Astrocyte (in vitro differentiated cells and primary cell): Measurements from ENCODE around the gene WASF2. TPM values are rescaled to one million over a fixed set of nuclear protein-coding genes. Genes with fewer than 3 reads are reported as not detected.
A peak's percentile ranks its signal among the peaks of the same experiment; 100 is the strongest.

Source experiments
- DNase-seq: peaks from one replicate; pipeline ENCODE4 v3.0.0-alpha.2; 2010; ENCODE audit warnings: low read depth
- FAIRE-seq: peaks from 2 replicates; lab custom pipeline; 2011; peaks lifted over from hg19 to GRCh38; lab: Jason Lieb, UNC
- H2AFZ ChIP-seq: 2 replicates; pipeline ENCODE4 v1.6.0; 2012; ENCODE audit warnings: low read depth, low read length, inconsistent platforms
- H3K27ac ChIP-seq: 2 replicates; pipeline ENCODE4 v1.5.1; 2011; ENCODE audit warnings: low read depth, low read length, inconsistent platforms
- H3K27me3 ChIP-seq: 2 replicates; pipeline ENCODE4 v1.6.0; 2011; ENCODE audit warnings: low read length, inconsistent platforms; ENCODE audit not compliant: insufficient read depth
- H3K36me3 ChIP-seq: 2 replicates; pipeline ENCODE4 v1.5.1; 2011; ENCODE audit warnings: low read length, inconsistent platforms; ENCODE audit not compliant: insufficient read depth
- H3K4me1 ChIP-seq: 2 replicates; pipeline ENCODE4 v1.5.1; 2011; ENCODE audit warnings: low read length, inconsistent platforms; ENCODE audit not compliant: insufficient read depth
- H3K4me2 ChIP-seq: 2 replicates; pipeline ENCODE4 v1.6.0; 2012; ENCODE audit warnings: low read length, inconsistent platforms
- H3K4me3 ChIP-seq: 2 replicates; pipeline ENCODE4 v1.5.1; 2011; ENCODE audit warnings: low read depth, mild to moderate bottlenecking, low read length, inconsistent platforms; ENCODE audit not compliant: insufficient read depth
- H3K79me2 ChIP-seq: 2 replicates; pipeline ENCODE4 v1.6.0; 2012; ENCODE audit warnings: mild to moderate bottlenecking, low read length, inconsistent platforms; ENCODE audit not compliant: insufficient read depth
- H3K9ac ChIP-seq: 2 replicates; pipeline ENCODE4 v1.6.0; 2012; ENCODE audit warnings: mild to moderate bottlenecking, low read length, inconsistent platforms
- H3K9me3 ChIP-seq: 2 replicates; pipeline ENCODE4 v1.5.1; 2012; ENCODE audit warnings: low read depth, mild to moderate bottlenecking, low read length, inconsistent platforms; ENCODE audit not compliant: insufficient read depth
- H4K20me1 ChIP-seq: 2 replicates; pipeline ENCODE4 v1.6.0; 2012; ENCODE audit warnings: low read length, inconsistent platforms; ENCODE audit not compliant: insufficient read depth
- H3K27ac Mint-ChIP-seq: one replicate; pipeline ENCODE4 v1.8.0; 2021; ENCODE audit warnings: mild to moderate bottlenecking, mixed read lengths; ENCODE audit not compliant: unreplicated experiment
- H3K27me3 Mint-ChIP-seq: one replicate; pipeline ENCODE4 v1.8.0; 2021; ENCODE audit warnings: low read depth, mixed read lengths; ENCODE audit not compliant: unreplicated experiment
- H3K36me3 Mint-ChIP-seq: one replicate; pipeline ENCODE4 v1.8.0; 2021; ENCODE audit warnings: low read depth, mixed read lengths; ENCODE audit not compliant: unreplicated experiment
- H3K4me1 Mint-ChIP-seq: one replicate; pipeline ENCODE4 v1.8.0; 2021; ENCODE audit warnings: low read depth, mixed read lengths; ENCODE audit not compliant: unreplicated experiment
- H3K4me3 Mint-ChIP-seq: one replicate; pipeline ENCODE4 v1.8.0; 2021; ENCODE audit warnings: mild to moderate bottlenecking, moderate library complexity, mixed read lengths; ENCODE audit not compliant: unreplicated experiment
- H3K9me3 Mint-ChIP-seq: one replicate; pipeline ENCODE4 v1.8.0; 2021; ENCODE audit warnings: mild to moderate bottlenecking, mixed read lengths; ENCODE audit not compliant: unreplicated experiment
- CTCF ChIP-seq: IDR thresholded peaks from 2 replicates; pipeline ENCODE4 v1.5.1; 2011; ENCODE audit warnings: low read depth, mild to moderate bottlenecking, inconsistent platforms, low read length, moderate library complexity; ENCODE audit not compliant: insufficient read depth
- EZH2 ChIP-seq: IDR thresholded peaks from 2 replicates; pipeline ENCODE4 v1.6.1; 2012; ENCODE audit warnings: mild to moderate bottlenecking, low read length, inconsistent platforms; ENCODE audit not compliant: insufficient read depth
- total RNA-seq: library from RNA; stranded (reverse); gene quantifications from 2 replicates; pipeline ENCODE4 v1.2.1, GENCODE V29; 2021

The WASF2 gene
- total RNA-seq, 1 donor from 2014 or later, result 86.9 TPM

- peak overlapping the region; percentile 93 for H3K4me2 ChIP-seq
- H3K4me1 ChIP-seq, result peaks cover 26% of the 10 kb centered on the region
- H3K9me3 Mint-ChIP-seq, result no peaks in the 10 kb centered on the region
- H3K36me3 ChIP-seq, result no peaks in the 10 kb centered on the region
- peaks cover 7% of the 10 kb centered on the region for H3K4me1 Mint-ChIP-seq
- peak overlapping the region; percentile 75 for H2AFZ ChIP-seq
- H3K4me3 Mint-ChIP-seq, result peak overlapping the region; percentile 83
- H3K9ac ChIP-seq, result peak overlapping the region; percentile 89
- no peaks in the 10 kb centered on the region for H3K9me3 ChIP-seq
- no peak for FAIRE-seq
- H3K27ac Mint-ChIP-seq, result no peak overlapping the region
- H3K27ac ChIP-seq, result peak overlapping the region; percentile 84
- peaks cover 5% of the 10 kb centered on the region for H4K20me1 ChIP-seq
- TF ChIP-seq CTCF (no peak), EZH2 (no peak)
- H3K36me3 Mint-ChIP-seq, result no peaks in the 10 kb centered on the region
- no peak for DNase-seq
- H3K79me2 ChIP-seq, result no peaks in the 10 kb centered on the region
- peaks cover 5% of the 10 kb centered on the region for H3K27me3 ChIP-seq
- H3K4me3 ChIP-seq, result peak overlapping the region; percentile 72
- peaks cover 33% of the 10 kb centered on the region for H3K27me3 Mint-ChIP-seq
Observed at GRCh38 chr1:27392778-27393635, 97.0 kb downstream of the WASF2 start.

GRCh38 chr1:27392096-27392777 lies 97.7 kb downstream of the WASF2 start, which contains the start of gene GPR3:
Gene GPR3 (plus strand): TSS chr1:27392622. CDS start chr1:27393799, 1,177 bp downstream.
- Histone ChIP-seq H3K4me2 (peak within 1 kb of the TSS; percentile 93), H3K4me3 (peak within 1 kb of the TSS; percentile 72), H3K27me3 (peaks cover 5% of the 10 kb centered on the region), H3K4me1 (peaks cover 26% of the 10 kb centered on the region), H2AFZ (peak within 1 kb of the TSS; percentile 84), H4K20me1 (peaks cover 5% of the 10 kb centered on the region), H3K9ac (peak within 1 kb of the TSS; percentile 89), H3K9me3 (no peaks in the 10 kb centered on the region), H3K79me2 (no peaks in the 10 kb centered on the region), H3K36me3 (no peaks in the 10 kb centered on the region), H3K27ac (peak within 1 kb of the TSS; percentile 84)
- Mint-ChIP-seq H3K27me3 (peaks cover 34% of the 10 kb centered on the region), H3K9me3 (no peaks in the 10 kb centered on the region), H3K36me3 (no peaks in the 10 kb centered on the region), H3K4me3 (peak within 1 kb of the TSS; percentile 83), H3K27ac (peak within 1 kb of the TSS; percentile 87), H3K4me1 (peaks cover 7% of the 10 kb centered on the region)
- TF ChIP-seq CTCF (no peak), EZH2 (no peak)
- FAIRE-seq (no peak), DNase-seq (peak; percentile 70)
